HG03159 (cell line): Measurements from ENCODE around the gene DNHD1.

Source experiments
- ATAC-seq: cut with Tn5 transposase; IDR thresholded peaks from one replicate; pipeline ENCODE4 v1.9.1; 2021; ENCODE audit warnings: mild to moderate bottlenecking, moderate library complexity; ENCODE audit not compliant: unreplicated experiment

DNHD1 gene

GRCh38 chr11:6563121-6563619 is 66.1 kb downstream of the DNHD1 start:
- no peak for ATAC-seq

- no peak for ATAC-seq
Measured at GRCh38 chr11:6563667-6564066, 66.6 kb downstream of the DNHD1 start.

- no peak for ATAC-seq
Measured at GRCh38 chr11:6565325-6565724, 68.2 kb downstream of the DNHD1 start.

GRCh38 chr11:6565988-6566703 is 69.1 kb downstream of the DNHD1 start:
- ATAC-seq: no peak

- ATAC-seq: no peak
Measured at GRCh38 chr11:6566704-6567370, 69.8 kb downstream of the DNHD1 start.

GRCh38 chr11:6567371-6567745 is 70.3 kb downstream of the DNHD1 start:
- no peak for ATAC-seq

GRCh38 chr11:6568191-6568918 is 71.3 kb downstream of the DNHD1 start:
- ATAC-seq: no peak

- ATAC-seq: no peak
Measured at GRCh38 chr11:6569706-6570105, 72.6 kb downstream of the DNHD1 start.

- no peak for ATAC-seq
Measured at GRCh38 chr11:6570691-6571427, 73.8 kb downstream of the DNHD1 start.

GRCh38 chr11:6571434-6572008 is 74.4 kb downstream of the DNHD1 start:
- ATAC-seq: no peak

GRCh38 chr11:6572215-6572614 is 75.1 kb downstream of the DNHD1 start:
- no peak for ATAC-seq

- ATAC-seq: no peak
Measured at GRCh38 chr11:6574816-6575715, 78.0 kb downstream of the DNHD1 start.

- no peak for ATAC-seq
Measured at GRCh38 chr11:6576471-6577373, 79.6 kb downstream of the DNHD1 start.

- ATAC-seq: no peak
Measured at GRCh38 chr11:6578134-6578533, 81.1 kb downstream of the DNHD1 start.

- no peak for ATAC-seq
Measured at GRCh38 chr11:6579681-6580080, 82.6 kb downstream of the DNHD1 start.

GRCh38 chr11:6583584-6583983 is 86.5 kb downstream of the DNHD1 start:
- ATAC-seq: no peak

GRCh38 chr11:6584528-6584927 is 87.4 kb downstream of the DNHD1 start:
- no peak for ATAC-seq

- no peak for ATAC-seq
Measured at GRCh38 chr11:6586434-6587359, 89.6 kb downstream of the DNHD1 start.
